HG03175 (cell line): ENCODE measurements around the gene ZNF655.
A peak's percentile ranks its signal among the peaks of the same experiment; 100 is the strongest.

Experiments
- ATAC-seq: cut with Tn5 transposase; IDR thresholded peaks from one replicate; pipeline ENCODE4 v1.9.1; 2021; ENCODE audit warnings: mild to moderate bottlenecking, moderate library complexity; ENCODE audit not compliant: unreplicated experiment

Gene ZNF655

GRCh38 chr7:99601656-99602310, 43.3 kb downstream of the ZNF655 start:
- ATAC-seq = no peak

- ATAC-seq = no peak
Measured at GRCh38 chr7:99605527-99605926, 47.1 kb downstream of the ZNF655 start.

GRCh38 chr7:99606531-99606930, 48.1 kb downstream of the ZNF655 start:
- no peak for ATAC-seq

- ATAC-seq = no peak
Measured at GRCh38 chr7:99607548-99607947, 49.1 kb downstream of the ZNF655 start.

- no peak for ATAC-seq
Measured at GRCh38 chr7:99614495-99614894, 56.1 kb downstream of the ZNF655 start.

- no peak for ATAC-seq
Measured at GRCh38 chr7:99615989-99616358, 57.5 kb downstream of the ZNF655 start.

GRCh38 chr7:99616359-99617191, 58.1 kb downstream of the ZNF655 start, which contains the start of gene ZSCAN25:
TSS of gene ZSCAN25 (plus strand) at chr7:99616946. CDS start at chr7:99619607, 2,661 bp downstream.
- ATAC-seq = peak; percentile 90

- no peak for ATAC-seq
Measured at GRCh38 chr7:99617192-99617781, 58.8 kb downstream of the ZNF655 start.

- no peak for ATAC-seq
Measured at GRCh38 chr7:99618726-99619125, 60.3 kb downstream of the ZNF655 start.

- ATAC-seq = no peak
Measured at GRCh38 chr7:99619571-99620130, 61.2 kb downstream of the ZNF655 start.

- no peak for ATAC-seq
Measured at GRCh38 chr7:99621271-99621670, 62.8 kb downstream of the ZNF655 start.

- ATAC-seq = no peak
Measured at GRCh38 chr7:99622596-99622995, 64.2 kb downstream of the ZNF655 start.

GRCh38 chr7:99623091-99623693, 64.8 kb downstream of the ZNF655 start:
- ATAC-seq = no peak

GRCh38 chr7:99623702-99624447, 65.4 kb downstream of the ZNF655 start:
- ATAC-seq = no peak

- no peak for ATAC-seq
Measured at GRCh38 chr7:99624484-99624883, 66.0 kb downstream of the ZNF655 start.

- ATAC-seq = no peak
Measured at GRCh38 chr7:99625321-99625720, 66.9 kb downstream of the ZNF655 start.

GRCh38 chr7:99625961-99626360, 67.5 kb downstream of the ZNF655 start:
- no peak for ATAC-seq
